ENCODE results near the gene L3MBTL1. TPM values are rescaled to one million over a fixed set of nuclear protein-coding genes. Genes with fewer than 3 reads are reported as not detected.

L3MBTL1 gene
- total RNA-seq, 3 donors from 2014 or later: 8.6 to 24.7 (median 17.4) TPM

- no peak for DNase-seq (ENCODE audit: low spot score in 2 of 2)
- H3K27me3 ChIP-seq: no peaks in the 10 kb centered on the region
- no peak for TF ChIP-seq CTCF (IDR thresholded peaks at IDR 0.05)
- no peak for TF ChIP-seq POLR2AphosphoS5 (IDR thresholded peaks at IDR 0.05)
- no peak for TF ChIP-seq POLR2A (IDR thresholded peaks at IDR 0.05)
- peaks cover 0 to 4% of the 10 kb centered on the region in 2 donors for H3K9me3 ChIP-seq
- no peak overlapping the region for H3K4me3 ChIP-seq
- no peaks in the 10 kb centered on the region for H3K4me1 ChIP-seq
- no peak overlapping the region for H3K27ac ChIP-seq
- intact Hi-C loops (cut with DNase I; ENCODE audit: low total_unique reads): no loop called here
- no peaks in the 10 kb centered on the region for H3K36me3 ChIP-seq
Observed at GRCh38 chr20:43548273-43548880, 40.9 kb downstream of the L3MBTL1 start.

GRCh38 chr20:43549416-43550065, 42.0 kb downstream of the L3MBTL1 start:
- Histone ChIP-seq H3K4me1 (no peaks in the 10 kb centered on the region), H3K4me3 (no peak overlapping the region), H3K9me3 (peaks cover 0 to 4% of the 10 kb centered on the region in 2 donors), H3K27me3 (no peaks in the 10 kb centered on the region), H3K36me3 (no peaks in the 10 kb centered on the region), H3K27ac (no peak overlapping the region)
- intact Hi-C loops (cut with DNase I; ENCODE audit: low total_unique reads): no loop called here
- no peak for DNase-seq (ENCODE audit: low spot score in 2 of 2)
- TF ChIP-seq POLR2AphosphoS5 (IDR thresholded peaks at IDR 0.05) (no peak), POLR2A (IDR thresholded peaks at IDR 0.05) (no peak)

DNA sequence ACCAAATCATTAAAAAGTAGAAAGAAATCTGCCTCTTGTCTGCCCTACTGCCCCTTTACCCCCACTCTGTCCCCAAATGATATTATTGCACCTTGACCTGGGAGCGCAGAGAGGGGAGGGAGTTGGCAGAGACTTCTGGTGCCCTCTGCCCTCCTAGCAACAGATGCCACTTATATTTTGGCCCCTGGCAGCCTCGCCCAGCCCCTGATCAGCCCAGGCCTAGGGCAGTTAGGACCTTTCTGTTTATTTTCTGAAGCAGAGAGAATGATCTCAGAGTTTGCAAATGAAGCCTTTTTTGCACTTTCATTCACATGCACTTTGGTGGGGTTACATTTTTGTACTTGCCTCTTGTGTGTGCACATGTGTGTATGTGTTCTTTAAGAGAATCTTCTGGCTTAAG, 43.0 kb downstream of the L3MBTL1 start:
- H3K4me1 ChIP-seq: no peaks in the 10 kb centered on the region
- H3K27ac ChIP-seq: no peak overlapping the region
- no peaks in the 10 kb centered on the region for H3K27me3 ChIP-seq
- DNase-seq (ENCODE audit: low spot score in 2 of 2): no peak
- no peaks in the 10 kb centered on the region for H3K36me3 ChIP-seq
- intact Hi-C loops (cut with DNase I; ENCODE audit: low total_unique reads): no loop called here
- H3K4me3 ChIP-seq: no peak overlapping the region
- peaks cover 0 to 4% of the 10 kb centered on the region in 2 donors for H3K9me3 ChIP-seq
- TF ChIP-seq CTCF (IDR thresholded peaks at IDR 0.05) (no peak), POLR2AphosphoS5 (IDR thresholded peaks at IDR 0.05) (no peak), POLR2A (IDR thresholded peaks at IDR 0.05) (no peak)

GRCh38 chr20:43554369-43554768, 46.9 kb downstream of the L3MBTL1 start:
- Histone ChIP-seq H3K4me1 (no peaks in the 10 kb centered on the region), H3K4me3 (no peak overlapping the region), H3K9me3 (no peaks in the 10 kb centered on the region), H3K27me3 (no peaks in the 10 kb centered on the region), H3K36me3 (no peaks in the 10 kb centered on the region), H3K27ac (no peak overlapping the region)
- no peak for TF ChIP-seq POLR2AphosphoS5 (IDR thresholded peaks at IDR 0.05)
- TF ChIP-seq CTCF (IDR thresholded peaks at IDR 0.05): no peak
- TF ChIP-seq POLR2A (IDR thresholded peaks at IDR 0.05): no peak
- no peak for DNase-seq (ENCODE audit: low spot score in 2 of 2)
- intact Hi-C loops (cut with DNase I; ENCODE audit: low total_unique reads): no loop called here

DNA sequence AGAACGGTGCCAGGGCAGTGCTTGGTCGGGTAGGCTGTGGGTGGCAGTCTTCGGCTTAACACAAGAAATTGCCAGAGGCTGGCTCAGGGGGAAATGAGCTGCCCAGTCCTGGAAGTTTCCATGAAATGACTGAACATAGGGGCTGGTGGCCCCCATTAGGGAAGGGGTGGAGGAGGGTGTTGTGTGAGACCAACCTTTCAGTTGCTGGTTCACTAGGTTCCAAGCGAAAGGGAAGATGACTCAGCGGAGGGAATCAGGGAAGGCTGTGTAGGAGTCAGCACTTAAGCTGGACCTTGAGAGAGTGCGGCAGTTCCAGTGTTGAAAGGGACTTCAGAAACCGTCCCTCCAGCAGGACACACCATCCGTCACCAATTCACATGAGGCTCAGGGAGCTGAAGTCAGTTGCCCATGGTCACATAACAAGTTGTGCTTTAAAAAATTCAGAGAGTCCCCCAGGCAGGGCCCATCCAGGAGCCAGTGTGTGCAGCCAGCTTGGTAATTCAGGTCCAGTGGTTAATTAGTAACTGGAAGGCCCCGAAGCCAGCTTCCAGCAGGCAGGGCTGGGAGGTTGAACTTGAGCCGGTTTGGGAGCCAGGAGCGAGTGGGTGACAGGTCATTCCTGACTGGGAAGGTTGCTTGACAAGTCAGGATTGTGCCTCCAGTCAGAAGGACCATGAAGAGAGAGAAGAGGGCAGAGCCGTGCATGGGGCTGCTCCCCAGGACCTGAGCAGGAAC, 51.1 kb downstream of the L3MBTL1 start, which contains the start of gene SGK2:
TSS of gene SGK2 (plus strand) at position 616 of the 735 bp plus-strand sequence. CDS start 7,469 bp downstream, outside the sequence.
- TF ChIP-seq POLR2A (IDR thresholded peaks at IDR 0.05) (no peak), POLR2AphosphoS5 (IDR thresholded peaks at IDR 0.05) (no peak), CTCF (IDR thresholded peaks at IDR 0.05) (no peak)
- H3K4me3 ChIP-seq: no peak within 1 kb of the TSS
- intact Hi-C loops (cut with DNase I; ENCODE audit: low total_unique reads): no loop called here
- no peaks in the 10 kb centered on the region for H3K9me3 ChIP-seq
- H3K4me1 ChIP-seq: no peaks in the 10 kb centered on the region
- no peak for DNase-seq (ENCODE audit: low spot score in 2 of 2)
- no peaks in the 10 kb centered on the region for H3K36me3 ChIP-seq
- no peaks in the 10 kb centered on the region for H3K27me3 ChIP-seq
- H3K27ac ChIP-seq: no peak within 1 kb of the TSS

Measured in breast epithelium (tissue), 4 donors.